GM21717 (cell line): ENCODE data around the gene LRRC32.
"Not testable (repeated sequence)": the region's sequence is repeated elsewhere in the genome, so short reads cannot be mapped to it uniquely, and the experiment has no call there.

Experiments used
- ATAC-seq: cut with Tn5 transposase; IDR thresholded peaks from one replicate; pipeline ENCODE4 v1.9.1; 2021; ENCODE audit warnings: mild to moderate bottlenecking, moderate library complexity; ENCODE audit not compliant: unreplicated experiment

The LRRC32 gene

GRCh38 chr11:76631566-76632308 lies 38.8 kb downstream of the LRRC32 start:
- ATAC-seq, result no peak

- no peak for ATAC-seq
Measured at GRCh38 chr11:76630600-76631281, 39.8 kb downstream of the LRRC32 start.

GRCh38 chr11:76629853-76630599 lies 40.5 kb downstream of the LRRC32 start:
- no peak for ATAC-seq

GRCh38 chr11:76629116-76629852 lies 41.3 kb downstream of the LRRC32 start:
- ATAC-seq, result no peak

GRCh38 chr11:76628408-76628947 lies 42.1 kb downstream of the LRRC32 start:
- no peak for ATAC-seq

- ATAC-seq, result no peak
Measured at GRCh38 chr11:76627606-76628005, 42.9 kb downstream of the LRRC32 start.

- peak; percentile 81 for ATAC-seq
Measured at GRCh38 chr11:76626921-76627401, 43.6 kb downstream of the LRRC32 start.

GRCh38 chr11:76626266-76626665 lies 44.3 kb downstream of the LRRC32 start:
- no peak for ATAC-seq

GRCh38 chr11:76625472-76626186 lies 44.9 kb downstream of the LRRC32 start:
- no peak for ATAC-seq

GRCh38 chr11:76624500-76625379 lies 45.8 kb downstream of the LRRC32 start:
- ATAC-seq, result no peak

GRCh38 chr11:76623884-76624419 lies 46.6 kb downstream of the LRRC32 start:
- no peak for ATAC-seq

- no peak for ATAC-seq
Measured at GRCh38 chr11:76623171-76623883, 47.2 kb downstream of the LRRC32 start.

- ATAC-seq, result no peak
Measured at GRCh38 chr11:76622493-76623094, 48.0 kb downstream of the LRRC32 start.

- no peak for ATAC-seq
Measured at GRCh38 chr11:76621868-76622267, 48.7 kb downstream of the LRRC32 start.

GRCh38 chr11:76621466-76621865 lies 49.1 kb downstream of the LRRC32 start:
- no peak for ATAC-seq

- ATAC-seq, result no peak
Measured at GRCh38 chr11:76620489-76620888, 50.1 kb downstream of the LRRC32 start.

- ATAC-seq, result not testable (repeated sequence)
Measured at GRCh38 chr11:76619801-76620200, 50.7 kb downstream of the LRRC32 start.
